ENCODE data around the gene ICAM4.

ICAM4 gene

DNA sequence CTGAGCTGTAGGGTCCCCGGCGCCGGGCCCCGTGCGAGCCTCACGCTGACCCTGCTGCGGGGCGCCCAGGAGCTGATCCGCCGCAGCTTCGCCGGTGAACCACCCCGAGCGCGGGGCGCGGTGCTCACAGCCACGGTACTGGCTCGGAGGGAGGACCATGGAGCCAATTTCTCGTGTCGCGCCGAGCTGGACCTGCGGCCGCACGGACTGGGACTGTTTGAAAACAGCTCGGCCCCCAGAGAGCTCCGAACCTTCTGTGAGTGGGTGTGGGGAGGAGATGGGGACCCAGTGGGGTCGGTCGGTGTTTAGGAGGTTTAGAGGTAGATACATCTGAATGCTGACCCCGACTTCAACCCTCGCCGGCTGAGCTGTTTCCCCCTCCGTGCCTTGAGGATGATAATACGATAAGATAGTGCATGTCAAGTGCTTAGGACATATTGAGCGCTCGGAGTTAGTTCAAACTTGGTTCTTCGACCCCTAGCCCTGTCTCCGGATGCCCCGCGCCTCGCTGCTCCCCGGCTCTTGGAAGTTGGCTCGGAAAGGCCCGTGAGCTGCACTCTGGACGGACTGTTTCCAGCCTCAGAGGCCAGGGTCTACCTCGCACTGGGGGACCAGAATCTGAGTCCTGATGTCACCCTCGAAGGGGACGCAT is 4.9 kb downstream of the ICAM4 start:
- no peak for DNase-seq

DNA sequence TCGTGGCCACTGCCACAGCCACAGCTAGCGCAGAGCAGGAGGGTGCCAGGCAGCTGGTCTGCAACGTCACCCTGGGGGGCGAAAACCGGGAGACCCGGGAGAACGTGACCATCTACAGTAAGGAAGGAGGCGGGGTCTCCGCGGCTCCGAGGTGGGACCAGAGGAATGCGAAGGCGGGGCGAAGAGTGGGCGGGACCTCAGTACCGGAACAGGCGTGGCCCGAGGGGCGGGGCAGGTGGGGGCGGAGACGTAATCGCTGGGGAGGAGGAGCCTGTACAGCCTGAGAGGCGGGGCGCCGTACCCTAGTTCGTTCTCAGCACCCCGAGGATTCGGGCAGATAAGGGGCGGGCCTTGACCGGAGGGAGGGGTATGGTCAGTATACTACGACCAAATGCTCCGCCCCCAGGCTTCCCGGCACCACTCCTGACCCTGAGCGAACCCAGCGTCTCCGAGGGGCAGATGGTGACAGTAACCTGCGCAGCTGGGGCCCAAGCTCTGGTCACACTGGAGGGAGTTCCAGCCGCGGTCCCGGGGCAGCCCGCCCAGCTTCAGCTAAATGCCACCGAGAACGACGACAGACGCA is 5.5 kb downstream of the ICAM4 start:
- DNase-seq: no peak

DNA sequence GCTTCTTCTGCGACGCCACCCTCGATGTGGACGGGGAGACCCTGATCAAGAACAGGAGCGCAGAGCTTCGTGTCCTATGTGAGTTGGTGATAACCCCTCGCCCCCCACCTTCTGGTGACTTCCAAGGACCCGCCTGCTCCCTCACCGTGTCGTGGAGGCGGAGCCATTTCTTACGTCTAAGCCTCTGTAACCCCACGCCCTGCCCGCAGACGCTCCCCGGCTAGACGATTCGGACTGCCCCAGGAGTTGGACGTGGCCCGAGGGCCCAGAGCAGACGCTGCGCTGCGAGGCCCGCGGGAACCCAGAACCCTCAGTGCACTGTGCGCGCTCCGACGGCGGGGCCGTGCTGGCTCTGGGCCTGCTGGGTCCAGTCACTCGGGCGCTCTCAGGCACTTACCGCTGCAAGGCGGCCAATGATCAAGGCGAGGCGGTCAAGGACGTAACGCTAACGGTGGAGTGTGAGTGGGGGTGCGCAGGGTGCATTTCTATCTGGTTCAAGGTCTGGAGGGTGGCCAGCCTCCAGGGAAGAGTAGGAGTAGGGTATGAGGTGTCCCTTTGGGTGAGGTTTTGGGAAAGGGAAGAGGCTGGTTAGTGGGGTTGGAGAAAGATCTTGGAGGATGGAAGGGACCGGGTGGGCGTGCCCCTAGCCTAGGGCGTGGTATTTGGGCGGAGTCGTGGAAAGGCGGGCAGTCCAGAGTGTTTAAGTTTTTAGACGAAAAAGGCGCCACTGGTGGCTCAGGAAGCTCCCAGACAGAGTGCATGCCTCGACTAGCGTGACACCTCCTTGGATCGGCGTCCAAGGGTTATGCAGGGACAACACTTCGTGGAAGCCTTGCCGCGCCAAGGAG is 6.3 kb downstream of the ICAM4 start:
- no peak for DNase-seq

DNA sequence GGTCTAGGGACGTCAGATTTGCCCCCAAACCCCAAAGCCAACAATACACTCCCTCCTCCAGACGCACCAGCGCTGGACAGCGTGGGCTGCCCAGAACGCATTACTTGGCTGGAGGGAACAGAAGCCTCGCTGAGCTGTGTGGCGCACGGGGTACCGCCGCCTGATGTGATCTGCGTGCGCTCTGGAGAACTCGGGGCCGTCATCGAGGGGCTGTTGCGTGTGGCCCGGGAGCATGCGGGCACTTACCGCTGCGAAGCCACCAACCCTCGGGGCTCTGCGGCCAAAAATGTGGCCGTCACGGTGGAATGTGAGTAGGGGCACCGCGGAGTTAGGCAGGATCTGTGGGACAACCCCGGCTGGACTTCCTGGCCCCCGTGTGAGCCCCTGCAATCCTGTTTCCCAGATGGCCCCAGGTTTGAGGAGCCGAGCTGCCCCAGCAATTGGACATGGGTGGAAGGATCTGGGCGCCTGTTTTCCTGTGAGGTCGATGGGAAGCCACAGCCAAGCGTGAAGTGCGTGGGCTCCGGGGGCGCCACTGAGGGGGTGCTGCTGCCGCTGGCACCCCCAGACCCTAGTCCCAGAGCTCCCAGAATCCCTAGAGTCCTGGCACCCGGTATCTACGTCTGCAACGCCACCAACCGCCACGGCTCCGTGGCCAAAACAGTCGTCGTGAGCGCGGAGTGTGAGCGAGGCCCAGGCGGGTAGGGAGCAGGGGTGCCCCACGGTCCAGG is 7.0 kb downstream of the ICAM4 start:
- DNase-seq: no peak

DNA sequence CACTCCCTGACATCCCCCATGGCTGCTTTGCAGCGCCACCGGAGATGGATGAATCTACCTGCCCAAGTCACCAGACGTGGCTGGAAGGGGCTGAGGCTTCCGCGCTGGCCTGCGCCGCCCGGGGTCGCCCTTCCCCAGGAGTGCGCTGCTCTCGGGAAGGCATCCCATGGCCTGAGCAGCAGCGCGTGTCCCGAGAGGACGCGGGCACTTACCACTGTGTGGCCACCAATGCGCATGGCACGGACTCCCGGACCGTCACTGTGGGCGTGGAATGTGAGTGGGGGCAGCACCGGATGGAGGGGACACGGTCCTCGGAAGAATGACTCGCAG is 7.6 kb downstream of the ICAM4 start:
- no peak for DNase-seq

DNA sequence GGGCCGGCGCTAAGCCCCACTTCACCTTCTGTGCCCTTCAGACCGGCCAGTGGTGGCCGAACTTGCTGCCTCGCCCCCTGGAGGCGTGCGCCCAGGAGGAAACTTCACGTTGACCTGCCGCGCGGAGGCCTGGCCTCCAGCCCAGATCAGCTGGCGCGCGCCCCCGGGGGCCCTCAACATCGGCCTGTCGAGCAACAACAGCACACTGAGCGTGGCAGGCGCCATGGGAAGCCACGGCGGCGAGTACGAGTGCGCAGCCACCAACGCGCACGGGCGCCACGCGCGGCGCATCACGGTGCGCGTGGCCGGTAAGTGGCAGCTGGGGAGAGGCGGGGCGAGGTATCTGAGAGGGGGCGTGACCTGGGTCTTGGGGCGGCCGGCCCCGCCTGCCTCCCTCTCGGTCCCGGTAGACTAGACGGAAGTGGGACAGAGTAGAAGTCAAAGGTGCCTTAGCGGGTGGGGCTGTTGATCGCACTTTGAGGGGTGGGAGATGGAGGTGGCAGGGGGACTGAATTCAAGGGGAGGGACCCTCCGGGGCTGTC is 8.6 kb downstream of the ICAM4 start:
- no peak for DNase-seq

DNA sequence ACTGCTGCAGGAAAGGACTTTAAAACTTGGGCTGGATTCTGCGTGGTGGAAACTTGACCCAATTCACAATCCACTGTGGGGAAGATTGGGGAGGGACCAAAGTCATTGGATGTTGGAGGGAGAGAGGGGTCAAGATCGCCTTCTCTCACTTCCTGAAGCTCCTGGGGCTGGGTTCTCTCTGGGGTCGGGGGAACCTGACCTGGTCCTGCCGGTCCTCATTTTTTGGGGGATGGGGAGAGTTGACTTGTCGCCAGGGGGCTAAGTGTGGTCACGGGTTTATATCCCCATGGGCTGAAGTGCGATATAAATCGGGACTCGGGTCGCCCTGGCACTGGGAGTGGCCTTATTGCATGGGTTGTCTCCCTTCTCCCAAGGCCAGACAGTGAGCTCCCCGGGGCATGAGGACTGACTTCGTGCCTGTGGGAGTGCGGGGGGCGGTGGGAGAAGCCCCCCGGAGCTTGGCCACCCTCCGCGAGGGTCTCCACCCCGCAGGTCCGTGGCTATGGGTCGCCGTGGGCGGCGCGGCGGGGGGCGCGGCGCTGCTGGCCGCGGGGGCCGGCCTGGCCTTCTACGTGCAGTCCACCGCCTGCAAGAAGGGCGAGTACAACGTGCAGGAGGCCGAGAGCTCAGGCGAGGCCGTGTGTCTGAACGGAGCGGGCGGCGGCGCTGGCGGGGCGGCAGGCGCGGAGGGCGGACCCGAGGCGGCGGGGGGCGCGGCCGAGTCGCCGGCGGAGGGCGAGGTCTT is 9.3 kb downstream of the ICAM4 start:
- DNase-seq: no peak

DNA sequence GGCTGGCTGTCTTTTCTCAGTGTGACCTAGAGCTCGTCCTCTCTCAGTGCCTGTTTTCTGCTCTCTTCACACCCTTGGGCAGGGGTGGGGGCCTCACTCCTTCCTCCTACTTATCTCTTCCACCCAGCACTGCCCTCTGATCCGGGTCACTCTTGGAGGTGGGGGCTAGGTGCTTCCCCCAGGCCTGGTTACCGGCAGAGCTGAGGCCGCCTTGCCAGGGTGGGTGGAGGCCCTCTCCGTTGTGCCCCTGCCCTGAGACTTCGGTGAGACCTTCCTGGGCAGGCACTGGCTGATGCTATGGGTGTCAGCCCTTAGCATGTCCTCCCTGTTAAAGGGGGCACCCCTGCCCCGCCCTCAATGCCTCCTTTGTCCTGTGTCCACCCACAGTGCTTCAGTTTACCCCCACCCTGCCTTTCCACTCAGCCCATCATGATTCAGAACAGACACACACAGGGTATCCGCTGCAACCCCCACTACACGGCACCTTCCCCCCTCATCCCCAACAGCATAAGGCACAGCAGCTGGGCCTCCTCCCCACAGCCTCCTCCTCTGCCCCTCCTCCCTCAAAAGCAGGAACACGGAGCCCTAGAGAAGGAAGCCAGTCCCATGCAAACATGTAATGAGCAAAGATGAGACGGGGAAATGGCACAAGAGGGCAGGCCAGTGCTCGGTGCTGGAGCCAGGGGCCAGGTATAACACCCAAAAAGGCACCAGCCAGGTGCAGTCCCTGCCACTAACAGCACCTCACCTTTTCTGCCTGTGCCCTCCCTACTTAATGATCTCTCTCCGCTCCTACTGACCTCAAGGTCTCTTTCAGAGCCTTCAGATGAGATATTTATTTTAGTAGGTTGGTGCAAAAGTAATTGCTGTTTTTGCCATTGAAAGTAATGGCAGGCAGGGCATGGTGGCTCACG is 13.0 kb downstream of the ICAM4 start:
- no peak for DNase-seq

DNA sequence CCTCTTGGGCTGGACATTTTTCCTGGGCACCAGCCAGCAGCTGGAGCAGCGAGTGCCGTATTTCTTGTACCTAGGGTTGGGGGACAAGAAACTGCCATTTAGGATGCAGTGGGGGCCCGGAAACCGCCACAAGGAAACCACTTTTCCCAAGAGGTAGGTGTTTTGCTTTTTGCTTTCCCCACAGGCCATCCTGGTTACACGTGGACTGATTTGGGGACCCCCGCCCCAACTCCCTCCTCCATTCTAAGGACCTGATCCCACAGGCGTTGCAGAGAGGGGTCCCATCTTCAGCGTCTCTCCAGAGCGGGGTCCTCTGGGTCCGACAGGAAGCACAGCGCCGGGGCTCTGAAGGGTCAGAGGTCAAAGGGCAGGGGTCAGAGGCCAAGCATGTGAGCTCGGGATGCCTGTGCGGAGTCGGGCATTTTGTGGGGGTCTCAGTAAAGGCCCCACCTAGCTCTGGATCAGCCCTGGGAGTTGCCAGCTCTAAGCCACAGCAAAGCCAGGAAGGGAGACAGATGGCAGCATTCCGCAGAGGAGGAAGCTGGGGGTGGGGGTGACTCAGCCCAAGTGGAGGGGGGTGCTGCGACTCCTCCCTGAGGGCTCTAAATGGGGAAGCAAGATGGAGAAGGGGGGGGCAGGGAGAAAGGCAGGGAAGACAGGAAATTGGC is 18.5 kb downstream of the ICAM4 start:
- no peak for DNase-seq

DNA sequence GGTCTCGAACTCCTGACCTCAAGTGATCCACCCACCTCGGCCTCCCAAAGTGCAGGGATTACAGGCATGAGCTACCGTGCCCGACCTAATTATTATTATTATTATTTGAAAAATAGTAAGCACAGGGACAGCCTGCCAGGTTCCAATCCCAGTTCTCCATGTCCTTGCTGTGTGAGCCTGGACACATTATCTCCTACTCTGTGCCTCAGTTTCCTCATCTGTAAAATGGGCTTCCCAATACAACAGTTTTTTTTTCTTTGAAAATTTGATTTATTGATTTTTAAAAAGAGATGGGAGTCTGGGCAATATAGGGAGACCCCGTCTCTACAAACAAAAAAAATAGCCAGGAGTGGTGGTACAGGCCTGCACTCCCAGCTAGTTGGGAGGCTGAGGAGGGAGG is 19.6 kb downstream of the ICAM4 start:
- DNase-seq: no peak

DNA sequence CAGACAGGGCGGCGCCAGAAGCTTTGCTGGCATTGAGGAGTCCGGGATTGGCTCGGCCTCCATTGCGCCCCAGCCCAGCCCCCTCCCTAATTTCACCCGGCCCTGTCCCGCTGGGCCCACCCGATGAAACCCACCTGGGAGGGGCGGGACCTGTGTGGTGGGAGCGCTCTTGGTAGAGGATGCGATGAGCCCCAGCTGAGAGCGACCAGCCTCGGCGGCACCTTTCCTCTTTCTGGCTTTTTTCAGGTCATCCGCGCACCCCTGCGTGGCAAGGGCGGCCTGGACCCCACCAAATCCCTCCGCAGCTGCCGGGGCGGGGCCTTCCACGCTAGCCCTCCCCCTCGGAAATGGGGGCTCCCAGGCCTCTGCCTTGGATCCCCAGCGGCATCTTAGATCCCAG is 22.7 kb downstream of the ICAM4 start, which contains the start of gene ZGLP1:
Gene ZGLP1 (minus strand): TSS at position 393 of the 400 bp plus-strand sequence.
- no peak for DNase-seq

DNA sequence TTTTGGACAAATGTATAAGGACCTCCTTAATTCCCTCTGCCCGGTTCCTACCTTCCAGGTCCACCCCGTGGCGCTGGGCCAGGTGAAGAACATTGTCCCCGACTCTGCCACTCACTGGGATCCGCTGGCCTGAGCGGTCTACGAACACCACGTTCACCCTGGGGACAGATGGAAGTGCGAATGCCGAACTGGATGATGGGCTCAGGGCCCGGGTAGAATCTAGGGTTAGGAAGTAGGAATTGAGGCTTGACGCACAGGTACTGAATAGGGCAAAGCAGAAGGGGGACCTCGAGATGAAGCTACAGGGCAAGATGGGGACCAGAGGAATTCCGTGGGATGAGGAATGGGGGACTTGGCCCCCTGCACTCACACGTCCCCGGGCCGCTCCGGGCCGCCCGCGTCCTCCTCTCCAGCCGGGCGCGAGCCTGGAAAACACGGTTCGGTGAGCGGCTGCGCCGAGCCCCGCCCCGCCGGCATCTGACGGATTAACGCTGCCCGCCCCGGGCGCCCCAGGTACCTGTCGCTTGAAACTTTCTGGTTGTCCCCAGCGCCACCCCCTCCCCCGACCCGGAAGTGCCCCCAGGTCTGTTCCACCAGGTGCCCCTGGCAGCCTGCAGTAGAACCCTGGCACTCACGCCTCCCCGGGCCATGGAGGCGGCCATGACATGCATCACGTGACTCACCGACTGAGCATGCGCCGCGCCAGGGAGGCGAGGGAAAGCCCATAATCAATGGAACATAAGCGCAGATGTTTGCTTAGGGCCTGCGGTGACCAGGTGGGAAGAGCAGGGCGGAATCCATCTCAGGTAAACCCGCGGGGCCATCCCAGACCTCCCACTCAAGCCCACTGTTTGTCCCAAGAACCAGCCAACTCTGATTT is 28.8 kb downstream of the ICAM4 start, which contains the start of gene FDX2:
Gene FDX2 (minus strand): TSS at position 681 of the 880 bp plus-strand sequence. CDS start 19 bp downstream, at position 662.
- no peak for DNase-seq

DNA sequence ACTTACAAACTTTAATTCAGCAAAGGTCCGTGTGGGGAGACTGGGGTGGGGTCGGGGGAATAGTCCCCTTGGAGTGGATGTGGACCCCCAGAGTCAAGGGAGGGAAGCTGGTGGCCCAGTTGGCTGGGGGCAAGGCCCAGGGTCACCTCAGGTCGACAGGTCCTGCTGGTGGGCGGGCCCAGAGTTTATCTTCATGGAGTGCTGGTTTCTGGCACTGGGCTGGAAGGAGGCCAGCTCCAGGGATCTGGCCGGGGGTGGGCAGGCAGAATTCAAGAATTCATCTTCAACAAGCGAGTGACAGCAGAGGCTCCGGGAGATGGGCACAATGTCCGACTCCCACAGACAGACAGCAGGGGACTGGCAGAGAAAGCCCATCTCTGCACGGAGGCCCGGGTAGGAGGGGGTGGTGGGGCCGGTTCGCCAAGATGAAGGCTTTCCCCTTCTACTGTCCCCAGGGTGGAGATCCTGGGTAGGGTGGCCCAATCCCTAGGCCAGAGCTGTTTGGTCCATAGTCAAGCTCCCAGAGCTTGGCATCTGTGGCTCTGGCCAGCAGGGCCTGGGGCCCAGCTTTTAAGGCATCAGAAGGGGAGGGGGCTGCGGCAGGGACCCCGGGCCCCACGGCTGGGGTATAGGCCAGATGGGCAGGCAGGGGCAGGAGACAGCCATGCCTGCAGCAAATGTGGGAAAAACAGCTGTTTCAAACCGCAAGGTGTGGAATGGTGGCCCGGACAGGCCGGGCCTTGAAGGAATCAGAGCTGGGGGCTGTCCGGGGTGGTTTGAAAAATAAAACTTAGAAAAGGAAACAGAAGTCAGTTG is 29.7 kb downstream of the ICAM4 start:
- DNase-seq: no peak

DNA sequence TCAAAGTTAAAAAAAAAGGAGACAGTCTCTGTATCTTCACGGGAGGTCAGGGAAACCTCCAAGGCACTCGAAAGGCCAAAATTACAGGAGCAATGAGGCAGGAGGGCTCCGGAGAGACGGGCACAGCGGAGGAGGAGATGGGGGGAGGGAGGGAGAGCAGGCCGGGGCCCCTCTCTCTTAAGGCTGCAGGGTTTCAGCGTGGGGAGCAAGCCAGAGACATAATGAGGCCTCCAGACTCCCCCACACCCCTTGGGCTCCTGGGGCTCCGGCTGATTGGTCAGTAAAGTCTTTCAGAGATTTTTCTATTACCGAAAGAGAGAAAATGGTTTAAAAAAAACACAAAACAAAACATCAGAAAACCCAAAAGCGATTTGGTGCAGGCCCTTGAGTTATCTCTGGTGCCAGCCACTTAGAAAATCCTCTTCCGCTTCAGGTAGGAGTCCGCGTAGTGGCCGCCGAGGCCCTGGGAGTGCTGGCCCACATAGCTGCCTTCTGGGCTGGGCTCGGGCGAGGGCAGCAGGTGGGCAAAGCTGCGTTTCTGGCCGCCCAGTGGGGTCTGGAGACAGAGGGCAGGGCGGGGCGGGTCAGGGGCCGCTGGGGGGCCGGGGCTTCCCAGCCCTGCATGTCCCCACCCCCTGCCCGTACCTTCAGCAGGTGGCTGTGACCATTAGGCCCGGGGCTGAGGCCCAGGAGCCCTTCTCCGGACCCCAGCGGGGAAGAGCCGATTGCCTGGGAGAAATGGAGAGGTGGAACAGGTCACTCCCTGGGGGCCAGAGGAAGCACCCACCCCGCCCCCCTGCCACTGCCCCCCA is 30.5 kb downstream of the ICAM4 start:
- DNase-seq: no peak

DNA sequence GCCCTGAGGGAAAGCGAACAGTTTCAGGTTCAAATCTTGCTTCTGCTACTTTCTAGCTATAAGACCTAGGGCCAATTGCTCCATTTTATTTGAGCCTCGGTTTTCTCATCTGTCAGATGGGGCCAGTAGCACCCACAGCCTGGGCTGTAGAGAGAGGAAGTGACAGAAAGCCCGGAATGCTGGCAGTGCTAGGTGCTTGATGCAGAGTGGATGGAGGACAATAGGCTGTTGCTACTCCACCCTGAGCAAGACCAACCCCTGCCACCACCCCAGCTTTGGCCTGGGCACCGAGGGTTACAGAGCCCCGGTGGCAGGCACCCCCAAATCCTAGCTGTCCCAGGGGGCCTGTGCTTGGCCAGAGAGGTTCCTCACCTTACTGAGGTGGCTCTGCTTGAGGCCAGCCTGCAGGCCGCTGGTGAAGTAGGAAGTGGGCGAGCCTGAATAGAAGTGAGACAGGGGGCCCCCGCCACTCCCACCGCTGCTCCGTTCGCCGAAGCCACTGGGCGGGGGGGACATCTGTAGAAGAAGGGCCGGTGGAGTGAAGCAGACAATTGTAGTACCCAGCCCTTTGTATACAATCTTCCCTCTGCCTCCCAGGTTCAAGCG is 31.2 kb downstream of the ICAM4 start:
- DNase-seq: no peak

DNA sequence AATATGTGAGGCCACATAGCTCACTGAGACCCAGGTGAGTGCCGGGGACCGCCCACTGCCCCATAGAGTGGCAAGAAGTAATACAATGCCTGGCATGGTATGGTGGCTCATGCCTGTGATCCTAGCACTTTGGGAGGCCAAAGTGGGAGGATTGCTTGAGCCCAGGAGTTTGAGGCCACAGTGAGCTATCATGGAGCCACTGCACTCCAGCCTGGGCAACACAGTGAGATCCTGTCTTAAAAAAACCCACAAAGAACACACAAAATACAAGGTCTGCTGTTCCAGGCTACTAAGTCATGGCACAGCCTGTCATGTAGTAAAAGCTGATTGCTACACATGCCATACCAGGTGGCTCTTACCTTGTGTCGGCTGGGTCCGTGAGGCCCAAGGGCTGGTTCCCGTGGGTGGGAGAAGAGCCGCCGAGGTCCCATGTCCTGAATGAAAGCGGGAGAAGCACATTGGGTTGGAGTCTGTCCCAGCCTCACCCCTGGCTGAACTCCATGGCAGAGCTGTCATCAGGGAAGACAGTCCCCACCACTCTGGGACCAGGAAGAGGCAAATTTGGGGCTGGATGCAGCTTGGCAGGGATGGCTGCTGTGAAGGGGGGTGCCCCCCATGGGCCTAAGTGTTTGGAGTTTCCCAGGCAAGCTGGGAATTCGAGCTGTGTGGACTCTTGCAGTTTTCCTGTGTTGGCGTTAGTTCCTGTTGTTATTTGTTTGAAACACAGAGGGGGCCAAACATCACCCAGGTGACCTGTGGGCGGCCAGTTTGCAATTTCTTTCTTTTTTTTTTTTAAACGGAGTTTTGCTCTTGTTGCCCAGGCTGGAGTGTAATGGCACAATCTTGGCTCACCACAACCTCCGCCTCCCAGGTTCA is 32.3 kb downstream of the ICAM4 start:
- DNase-seq: no peak

Data from SIG-M5 (cell line).